AG10803 (cell line): ENCODE measurements around the gene MED9.
A peak's percentile ranks its signal among the peaks of the same experiment; 100 is the strongest.
"Not testable (repeated sequence)": the region's sequence is repeated elsewhere in the genome, so short reads cannot be mapped to it uniquely, and the experiment has no call there.

ENCODE experiments used
- DNase-seq: peaks from one replicate; pipeline ENCODE4 v3.0.0; 2010; ENCODE audit warnings: low read depth
- H3K4me3 ChIP-seq: 2 replicates; pipeline ENCODE4 v1.5.1; 2011; ENCODE audit warnings: mild to moderate bottlenecking, low read length, control low read depth
- CTCF ChIP-seq: conservative IDR thresholded peaks from 2 replicates; pipeline ENCODE4 v1.5.1; 2011; ENCODE audit warnings: mild to moderate bottlenecking, low read length, control low read depth, inconsistent platforms

Gene MED9

GRCh38 chr17:17476865-17477467 lies at the start of gene MED9:
Gene MED9 (plus strand): TSS chr17:17477000. CDS start chr17:17477042, 42 bp downstream.
- peak within 1 kb of the TSS; percentile 96 for H3K4me3 ChIP-seq
- TF ChIP-seq CTCF: no peak
- peak; percentile 87 for DNase-seq

- no peak for TF ChIP-seq CTCF
- DNase-seq: no peak
- H3K4me3 ChIP-seq: no peak overlapping the region
These were observed 47.6 kb upstream of the MED9 start for GRCh38 chr17:17429222-17429621.

GRCh38 chr17:17430924-17431323 lies 45.9 kb upstream of the MED9 start:
- H3K4me3 ChIP-seq, DNase-seq: not testable (repeated sequence)

GRCh38 chr17:17431605-17432004 lies 45.2 kb upstream of the MED9 start:
- H3K4me3 ChIP-seq: no peak overlapping the region
- TF ChIP-seq CTCF: no peak
- DNase-seq: no peak

GRCh38 chr17:17433000-17433703 lies 43.6 kb upstream of the MED9 start:
- TF ChIP-seq CTCF: no peak
- H3K4me3 ChIP-seq: no peak overlapping the region
- peak; percentile 60 for DNase-seq

- no peak for DNase-seq
- H3K4me3 ChIP-seq: no peak overlapping the region
- TF ChIP-seq CTCF: no peak
These were observed 42.3 kb upstream of the MED9 start for GRCh38 chr17:17434477-17434876.

GRCh38 chr17:17435323-17435722 lies 41.5 kb upstream of the MED9 start:
- H3K4me3 ChIP-seq: no peak overlapping the region
- DNase-seq: peak; percentile 62
- TF ChIP-seq CTCF: peak; percentile 34; the same call in 1 of the 2 replicates
